IMR-90 (cell line): ENCODE data around the gene TNFAIP8. TPM values are rescaled to one million over a fixed set of nuclear protein-coding genes. Genes with fewer than 3 reads are reported as not detected.

Experiments
- ATAC-seq: fragments of 200-7000 bp; cut with Tn5 transposase; 2 replicates; pipeline ENCODE4 v1.9.1; 2020; ENCODE audit warnings: low read depth, mild to moderate bottlenecking, moderate library complexity
- BruUV-seq: library from RNA; stranded (reverse); fragments of 400-500 nt; replicated peaks from 2 replicates; lab custom pipeline; 2021; lab: Mats Ljungman, UMichigan
- CTCF ChIA-PET: fragments of 300-600 bp; formaldehyde crosslinking; extraction: SDS; loops from one replicate; lab custom pipeline; 2021; ENCODE audit warnings: antibody characterized with exemption; lab: Yijun Ruan, JAX
- POLR2A ChIA-PET: fragments of 300-600 bp; sonication (Branson Sonifier 250); formaldehyde crosslinking; loops from one replicate; lab custom pipeline; 2022; ENCODE audit warnings: antibody characterized with exemption; ENCODE audit not compliant: unreplicated experiment; lab: Charles Lee
- DNase-seq: peaks from one replicate; pipeline ENCODE4 v3.0.0; 2013
- H2AFZ ChIP-seq: replicated peaks from 2 replicates; pipeline ENCODE3; 2013; ENCODE audit warnings: low read length, mild to moderate bottlenecking; ENCODE audit not compliant: poor library complexity
- H2AK5ac ChIP-seq: 2 replicates; pipeline ENCODE4 v1.6.1; 2013; ENCODE audit warnings: low read depth, low read length, inconsistent platforms
- H2AK9ac ChIP-seq: replicated peaks from 2 replicates; pipeline ENCODE3; 2013; ENCODE audit warnings: mild to moderate bottlenecking, low read depth, low read length, moderate library complexity; ENCODE audit not compliant: poor library complexity
- H2BK120ac ChIP-seq: 2 replicates; pipeline ENCODE4 v1.6.1; 2013; ENCODE audit warnings: low read depth, low read length, inconsistent platforms
- H2BK15ac ChIP-seq: 3 replicates; pipeline ENCODE4 v1.6.1; 2013; ENCODE audit warnings: low read depth, low read length, inconsistent platforms
- H2BK20ac ChIP-seq: 2 replicates; pipeline ENCODE4 v1.6.1; 2013; ENCODE audit warnings: low read depth, mild to moderate bottlenecking, inconsistent platforms, low read length, moderate library complexity
- H2BK5ac ChIP-seq: 2 replicates; pipeline ENCODE4 v1.6.1; 2013; ENCODE audit warnings: mild to moderate bottlenecking, low read depth, low read length, inconsistent platforms; ENCODE audit not compliant: poor library complexity, severe bottlenecking
- H3K14ac ChIP-seq: replicated peaks from 2 replicates; pipeline ENCODE4 v1.6.1; 2013; ENCODE audit warnings: low read depth, low read length, inconsistent platforms
- H3K18ac ChIP-seq: 2 replicates; pipeline ENCODE4 v1.6.1; 2013; ENCODE audit warnings: low read depth, low read length, control low read depth
- H3K23ac ChIP-seq: 2 replicates; pipeline ENCODE4 v1.6.1; 2013; ENCODE audit warnings: low read depth, low read length, inconsistent platforms
- H3K27ac ChIP-seq: 2 replicates; pipeline ENCODE4 v1.5.1; 2013; ENCODE audit warnings: mild to moderate bottlenecking, control low read depth, low read length; ENCODE audit not compliant: insufficient read depth
- H3K27me3 ChIP-seq: 2 replicates; pipeline ENCODE4 v1.6.1; 2013; ENCODE audit warnings: low read length; ENCODE audit not compliant: control insufficient read depth, insufficient read depth
- H3K36me3 ChIP-seq: 2 replicates; pipeline ENCODE4 v1.6.1; 2013; ENCODE audit warnings: low read length, mixed read lengths; ENCODE audit not compliant: control insufficient read depth, insufficient read depth
- H3K4ac ChIP-seq: 2 replicates; pipeline ENCODE4 v1.6.1; 2013; ENCODE audit warnings: low read depth, low read length, inconsistent platforms
- H3K4me1 ChIP-seq: 2 replicates; pipeline ENCODE4 v1.6.1; 2013; ENCODE audit warnings: low read length, mixed read lengths; ENCODE audit not compliant: control insufficient read depth, insufficient read depth
- H3K4me2 ChIP-seq: 2 replicates; pipeline ENCODE4 v1.6.1; 2013; ENCODE audit warnings: low read depth, mild to moderate bottlenecking, control low read depth, low read length, moderate library complexity
- H3K4me3 ChIP-seq: 2 replicates; pipeline ENCODE4 v1.5.1; 2013; ENCODE audit warnings: low read depth, mild to moderate bottlenecking, control low read depth, low read length, moderate library complexity; ENCODE audit not compliant: insufficient read depth
- H3K56ac ChIP-seq: 2 replicates; pipeline ENCODE4 v1.6.1; 2013; ENCODE audit warnings: low read length, inconsistent platforms; ENCODE audit not compliant: insufficient read depth; ENCODE audit errors: extremely low read depth
- H3K79me1 ChIP-seq, 2 experiments: 2 replicates each; pipeline ENCODE4 v1.6.1; 2013; ENCODE audit warnings: low read length in 2 of 2, inconsistent platforms in 1 of 2, low read depth in 1 of 2
- H3K9ac ChIP-seq: 2 replicates; pipeline ENCODE4 v1.6.1; 2013; ENCODE audit warnings: low read depth, low read length, control low read depth
- H3K9me1 ChIP-seq: 2 replicates; pipeline ENCODE4 v1.6.1; 2013; ENCODE audit warnings: low read length, inconsistent platforms; ENCODE audit not compliant: insufficient read depth
- H3K9me3 ChIP-seq: 2 replicates; pipeline ENCODE4 v1.6.1; 2013; ENCODE audit warnings: low read length; ENCODE audit not compliant: control insufficient read depth, insufficient read depth
- H4K20me1 ChIP-seq: 2 replicates; pipeline ENCODE4 v1.6.1; 2013; ENCODE audit warnings: low read length, inconsistent platforms; ENCODE audit not compliant: insufficient read depth
- H4K5ac ChIP-seq: 2 replicates; pipeline ENCODE4 v1.6.1; 2013; ENCODE audit warnings: mild to moderate bottlenecking, low read depth, low read length, control low read depth
- H4K8ac ChIP-seq, 2 experiments: 2 replicates each; pipeline ENCODE4 v1.6.1; 2013; ENCODE audit warnings: low read depth in 2 of 2, low read length in 2 of 2, control low read depth in 1 of 2, inconsistent platforms in 1 of 2
- H4K91ac ChIP-seq: 2 replicates; pipeline ENCODE4 v1.6.1; 2013; ENCODE audit warnings: low read depth, low read length, inconsistent platforms; ENCODE audit not compliant: insufficient read depth
- BHLHE40 ChIP-seq: fragments of 150-350 bp; IDR thresholded peaks from 2 replicates; pipeline ENCODE4 v1.6.1; 2016; ENCODE audit warnings: mild to moderate bottlenecking, low read depth, low read length
- CEBPB ChIP-seq: IDR thresholded peaks from 2 replicates; pipeline ENCODE4 v1.6.1; 2012; ENCODE audit warnings: low read depth, low read length, improper control_type of control experiment
- CHD1 ChIP-seq: IDR thresholded peaks from 2 replicates; pipeline ENCODE4 v1.6.1; 2012; ENCODE audit warnings: low read depth, low read length, improper control_type of control experiment
- FOS ChIP-seq: fragments of 150-350 bp; IDR thresholded peaks from 2 replicates; pipeline ENCODE4 v1.6.1; 2016; ENCODE audit warnings: low read depth, low read length
- MAFK ChIP-seq: IDR thresholded peaks from 2 replicates; pipeline ENCODE4 v1.6.1; 2012; ENCODE audit warnings: low read depth, low read length, improper control_type of control experiment
- MAZ ChIP-seq: IDR thresholded peaks from 2 replicates; pipeline ENCODE4 v1.6.1; 2012; ENCODE audit warnings: low read depth, mild to moderate bottlenecking, low read length, improper control_type of control experiment, moderate library complexity, borderline replicate concordance
- MXI1 ChIP-seq: IDR thresholded peaks from 2 replicates; pipeline ENCODE4 v1.6.1; 2012; ENCODE audit warnings: low read depth, mild to moderate bottlenecking, low read length, moderate library complexity, borderline replicate concordance
- NFE2L2 ChIP-seq: fragments of 150-350 bp; IDR thresholded peaks from 2 replicates; pipeline ENCODE4 v1.6.1; 2016; ENCODE audit warnings: low read depth, mild to moderate bottlenecking, low read length
- POLR2A ChIP-seq: IDR thresholded peaks from 2 replicates; pipeline ENCODE4 v1.6.1; 2012; ENCODE audit warnings: mild to moderate bottlenecking, low read depth, low read length
- RAD21 ChIP-seq: IDR thresholded peaks from 2 replicates; pipeline ENCODE4 v1.6.1; 2012; ENCODE audit warnings: low read length, improper control_type of control experiment
- RCOR1 ChIP-seq: IDR thresholded peaks from 2 replicates; pipeline ENCODE4 v1.6.1; 2012; ENCODE audit warnings: mild to moderate bottlenecking, low read length, improper control_type of control experiment; ENCODE audit not compliant: insufficient replicate concordance
- RFX5 ChIP-seq: IDR thresholded peaks from 2 replicates; pipeline ENCODE4 v1.8.0; 2012; ENCODE audit warnings: low read depth, mild to moderate bottlenecking, low read length, moderate library complexity
- SMC3 ChIP-seq: fragments of 150-350 bp; IDR thresholded peaks from 2 replicates; pipeline ENCODE4 v1.6.1; 2016; ENCODE audit warnings: low read depth, mild to moderate bottlenecking, antibody characterized with exemption, low read length, moderate library complexity
- WGBS, 2 experiments: methylation state at CpG; one replicate each; pipeline versions ENCODE4 v1.1.5 to v1.1.7; 2013; ENCODE audit warnings: missing lambda C conversion rate in 2 of 2; ENCODE audit not compliant: insufficient read length in 1 of 2; ENCODE audit errors: extremely low coverage in 2 of 2; 5-methylcytosine and 5-hydroxymethylcytosine counted together
- dilution Hi-C: fragments of 300-500 bp; cut with HindIII; formaldehyde crosslinking; loops from one replicate; pipeline ENCODE4 v1.14.3; 2018; ENCODE audit warnings: low sequenced_read_pairs; ENCODE audit not compliant: unreplicated experiment
- in situ Hi-C: fragments of 300-500 bp; cut with MboI; formaldehyde crosslinking; loops from 3 replicates; pipeline ENCODE4 v1.14.3; 2019; ENCODE audit warnings: low sequenced_read_pairs, inconsistent platforms, mixed read lengths
- intact Hi-C: fragments of 100-400 bp; cut with micrococcal nuclease; formaldehyde crosslinking; loops from 2 replicates; pipeline ENCODE4 v1.10.0; 2022
- polyA plus RNA-seq, 3 experiments: library from polyadenylated mRNA; depleted of rRNA; stranded (reverse); fragments of >200 nt; gene quantifications; 2 replicates each; pipeline ENCODE4 v1.2.3, GENCODE V29; 2012; ENCODE audit warnings: low replicate concordance in 1 of 3
- total RNA-seq: library from RNA; depleted of rRNA; stranded (reverse); fragments of >200 nt; gene quantifications from 2 replicates; pipeline ENCODE4 v1.2.3, GENCODE V29; 2012
- TF ChIP-seq, protein P1 (sequence below): fragments of 150-350 bp; IDR thresholded peaks from 2 replicates; pipeline ENCODE4 v1.6.1; 2017; ENCODE audit warnings: mild to moderate bottlenecking, antibody characterized with exemption, low read length, low read depth
- TF ChIP-seq, protein P2 (sequence below): fragments of 150-350 bp; IDR thresholded peaks from 2 replicates; pipeline ENCODE4 v1.6.1; 2016; ENCODE audit warnings: low read depth, mild to moderate bottlenecking, low read length, moderate library complexity, borderline replicate concordance

Gene TNFAIP8
- total and polyA plus RNA-seq, 2 of the 4 experiments (the other 2 are of a cell fraction): 20.3 to 29.9 TPM

- no peak for ATAC-seq
- H3K9ac ChIP-seq: no peak overlapping the region
- TF ChIP-seq POLR2A (no peak), RFX5 (no peak), SMC3 (no peak), CHD1 (no peak), BHLHE40 (no peak), MXI1 (no peak), MAZ (no peak), MAFK (no peak), NFE2L2 (no peak), RAD21 (no peak), CEBPB (no peak), RCOR1 (no peak), FOS (no peak)
- TF ChIP-seq, protein P1, sequence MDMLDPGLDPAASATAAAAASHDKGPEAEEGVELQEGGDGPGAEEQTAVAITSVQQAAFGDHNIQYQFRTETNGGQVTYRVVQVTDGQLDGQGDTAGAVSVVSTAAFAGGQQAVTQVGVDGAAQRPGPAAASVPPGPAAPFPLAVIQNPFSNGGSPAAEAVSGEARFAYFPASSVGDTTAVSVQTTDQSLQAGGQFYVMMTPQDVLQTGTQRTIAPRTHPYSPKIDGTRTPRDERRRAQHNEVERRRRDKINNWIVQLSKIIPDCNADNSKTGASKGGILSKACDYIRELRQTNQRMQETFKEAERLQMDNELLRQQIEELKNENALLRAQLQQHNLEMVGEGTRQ: no peak
- TF ChIP-seq, protein P2, sequence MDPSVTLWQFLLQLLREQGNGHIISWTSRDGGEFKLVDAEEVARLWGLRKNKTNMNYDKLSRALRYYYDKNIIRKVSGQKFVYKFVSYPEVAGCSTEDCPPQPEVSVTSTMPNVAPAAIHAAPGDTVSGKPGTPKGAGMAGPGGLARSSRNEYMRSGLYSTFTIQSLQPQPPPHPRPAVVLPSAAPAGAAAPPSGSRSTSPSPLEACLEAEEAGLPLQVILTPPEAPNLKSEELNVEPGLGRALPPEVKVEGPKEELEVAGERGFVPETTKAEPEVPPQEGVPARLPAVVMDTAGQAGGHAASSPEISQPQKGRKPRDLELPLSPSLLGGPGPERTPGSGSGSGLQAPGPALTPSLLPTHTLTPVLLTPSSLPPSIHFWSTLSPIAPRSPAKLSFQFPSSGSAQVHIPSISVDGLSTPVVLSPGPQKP: no peak
These were observed 18.8 kb upstream of the TNFAIP8 start for GRCh38 chr5:119336845-119337580.

More at GRCh38 chr5:119336845-119337580, 18.8 kb upstream of the TNFAIP8 start:
- no peak overlapping the region for H2BK5ac ChIP-seq
- dilution Hi-C loops: no loop called here
- no peak overlapping the region for H3K4me2 ChIP-seq
- POLR2A ChIA-PET: no interaction called here
- no peaks in the 10 kb centered on the region for H3K36me3 ChIP-seq
- no peaks in the 10 kb centered on the region for H3K9me3 ChIP-seq
- 0 out of 2 replicates have a peak, but pooled peaks cover 3% of the 10 kb centered on the region for H4K20me1 ChIP-seq
- H3K4ac ChIP-seq: no peak overlapping the region
- in situ Hi-C loops: no loop called here
- no peak overlapping the region for H3K56ac ChIP-seq
- H4K8ac ChIP-seq: no peak overlapping the region
- peaks cover 0 to 11% of the 10 kb centered on the region in 2 experiments; a peak in 2 of 4 replicates for H3K79me1 ChIP-seq
- peaks cover 4% of the 10 kb centered on the region for H3K4me1 ChIP-seq
- H3K9me1 ChIP-seq: peaks cover 5% of the 10 kb centered on the region; the same call in 1 of the 2 replicates
- 83% methylated on average over 1 of the region's 3 CpGs; no CpG with 5 or more reads in 1 of the 2 experiments for WGBS, 2 experiments
- no peak overlapping the region for H3K23ac ChIP-seq
- no peak overlapping the region for H3K4me3 ChIP-seq
- H2BK20ac ChIP-seq: no peak overlapping the region
- H4K5ac ChIP-seq: no peak overlapping the region
- no peak overlapping the region for H3K18ac ChIP-seq
- intact Hi-C loops: loop anchor here (5.0 kb wide), 1 partner anchor 315 kb away; no protein-coding TSS in a partner anchor
- no peak overlapping the region for H3K27ac ChIP-seq
- no peak overlapping the region for H3K14ac ChIP-seq
- H2BK120ac ChIP-seq: no peak overlapping the region
- no peak for DNase-seq
- no TSS peak for BruUV-seq
- no peak overlapping the region for H2AK9ac ChIP-seq
- no peaks in the 10 kb centered on the region for H3K27me3 ChIP-seq
- CTCF ChIA-PET: interaction anchor here (1.0 to 2.0 kb wide), 2 partner anchors 69 to 75 kb away, joined by 4 to 5 read pairs; no protein-coding TSS in a partner anchor
- no peak overlapping the region for H2AFZ ChIP-seq
- H2AK5ac ChIP-seq: no peak overlapping the region
- no peak overlapping the region for H2BK15ac ChIP-seq
- H4K91ac ChIP-seq: no peak overlapping the region
